Activated T-cell treated with anti-CD3 and anti-CD28 coated beads for 24 hours (primary cell): Measurements from ENCODE around the gene LECT2.

Experiments used
- DNase-seq: peaks from one replicate; pipeline ENCODE4 v3.0.0-alpha.2; 2020; ENCODE audit warnings: low read depth

The LECT2 gene

GRCh38 chr5:135954899-135955298, at the start of gene LECT2:
Gene LECT2 (minus strand): TSS chr5:135954983. CDS start chr5:135954833, 150 bp downstream.
- DNase-seq = no peak

- DNase-seq = no peak
Observed at GRCh38 chr5:136004436-136004835, 49.7 kb upstream of the LECT2 start.

DNA sequence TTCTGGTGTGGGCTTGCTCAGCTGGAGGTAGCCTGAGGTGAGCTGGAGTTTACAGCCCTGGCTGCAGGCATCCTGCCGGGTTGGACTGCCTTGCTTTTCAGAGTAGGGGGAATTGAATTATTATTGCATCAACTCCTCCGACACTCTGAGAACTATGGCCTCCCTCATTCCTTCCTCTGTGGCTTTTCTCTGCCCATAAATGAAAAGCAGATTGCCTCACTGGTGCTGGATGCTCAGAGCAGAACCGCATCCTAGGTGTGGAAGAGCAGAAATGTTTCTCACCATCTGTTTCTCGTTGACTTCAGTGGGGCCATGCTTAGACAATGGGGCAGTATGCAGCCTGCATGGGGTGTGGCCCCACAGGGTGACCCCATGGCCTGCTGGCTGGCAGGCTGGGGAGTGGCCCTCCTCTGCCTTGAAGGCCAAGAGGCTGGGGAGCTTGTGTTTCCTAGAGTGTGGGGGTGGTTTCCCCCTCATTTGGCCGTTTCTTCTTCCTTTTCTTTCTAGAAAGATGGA, 46.7 kb upstream of the LECT2 start:
- no peak for DNase-seq

- no peak for DNase-seq
Observed at GRCh38 chr5:136000932-136001331, 46.1 kb upstream of the LECT2 start.

DNA sequence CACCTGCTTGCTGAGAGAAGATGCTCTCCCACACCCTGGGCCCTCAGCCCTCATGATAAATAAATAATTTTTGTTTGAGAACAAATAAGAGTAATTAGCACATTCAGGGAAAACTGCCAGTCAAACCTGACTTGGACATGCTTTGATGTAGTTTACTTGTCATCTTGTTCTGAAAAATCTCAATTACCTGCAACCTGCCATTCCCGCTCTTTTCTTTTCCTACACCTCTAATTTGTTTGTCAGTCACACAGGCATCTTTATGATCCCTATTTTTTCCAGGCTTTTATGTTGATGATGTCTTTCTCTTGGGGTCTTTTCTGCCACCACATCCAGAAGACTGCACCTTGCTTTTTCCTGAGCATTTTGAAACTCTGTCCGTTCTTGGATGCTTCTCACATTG, 45.4 kb upstream of the LECT2 start:
- DNase-seq = no peak

DNA sequence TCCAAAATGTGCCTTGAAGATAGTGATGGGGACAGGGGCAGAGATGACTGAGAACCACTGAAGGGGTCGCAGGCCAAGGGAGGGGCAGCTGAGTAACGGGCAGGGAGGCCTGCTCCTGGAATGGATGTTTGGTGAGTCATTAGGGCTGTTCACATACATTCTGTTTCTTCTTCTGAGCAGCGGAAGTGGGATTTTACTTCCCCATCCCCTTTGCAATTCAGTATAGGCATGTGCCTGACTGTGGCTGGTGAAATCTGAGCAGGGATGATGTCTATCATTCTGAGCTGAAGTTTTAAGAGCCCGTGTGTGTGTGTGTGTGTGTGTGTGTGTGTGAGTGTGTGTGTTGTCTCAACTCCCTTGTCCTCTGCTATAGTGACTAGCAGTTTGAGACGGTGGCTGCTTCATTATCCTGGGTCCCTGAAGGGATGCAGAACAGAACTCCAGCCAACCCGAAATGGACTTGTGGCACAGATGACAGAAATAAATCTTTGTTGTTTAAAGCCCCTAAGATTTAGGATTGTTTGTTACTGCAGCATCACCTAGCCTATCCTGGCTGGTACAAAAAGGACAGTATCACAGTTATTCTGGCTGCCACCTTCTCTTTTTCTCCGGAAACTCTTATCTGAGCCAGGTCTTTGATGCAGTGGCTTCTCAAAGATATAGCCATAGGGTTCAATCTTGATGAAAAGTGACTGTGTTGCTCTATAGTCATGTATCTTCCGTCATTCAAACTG, 44.8 kb upstream of the LECT2 start:
- DNase-seq = no peak

DNA sequence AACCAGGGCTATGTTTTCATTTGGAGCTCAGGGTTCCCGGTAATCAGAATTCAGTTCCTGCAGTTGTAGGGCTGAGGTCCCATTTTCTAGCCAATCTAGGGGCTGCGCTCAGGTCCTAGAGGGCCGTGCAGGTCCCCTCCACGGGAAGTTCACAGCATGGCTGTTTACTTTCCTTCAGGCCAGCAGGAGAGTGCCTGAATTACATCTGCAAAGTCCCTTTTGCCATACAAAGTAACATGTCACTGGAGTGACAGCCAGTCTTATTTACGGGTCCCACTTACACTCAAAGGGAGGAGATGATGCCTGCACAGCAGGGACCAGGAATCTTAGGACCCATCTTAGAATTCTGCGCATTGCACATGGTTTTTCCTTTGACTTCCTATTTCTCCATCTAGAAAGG, 44.1 kb upstream of the LECT2 start:
- DNase-seq = no peak

- no peak for DNase-seq
Observed at GRCh38 chr5:135997673-135998335, 43.0 kb upstream of the LECT2 start.

DNA sequence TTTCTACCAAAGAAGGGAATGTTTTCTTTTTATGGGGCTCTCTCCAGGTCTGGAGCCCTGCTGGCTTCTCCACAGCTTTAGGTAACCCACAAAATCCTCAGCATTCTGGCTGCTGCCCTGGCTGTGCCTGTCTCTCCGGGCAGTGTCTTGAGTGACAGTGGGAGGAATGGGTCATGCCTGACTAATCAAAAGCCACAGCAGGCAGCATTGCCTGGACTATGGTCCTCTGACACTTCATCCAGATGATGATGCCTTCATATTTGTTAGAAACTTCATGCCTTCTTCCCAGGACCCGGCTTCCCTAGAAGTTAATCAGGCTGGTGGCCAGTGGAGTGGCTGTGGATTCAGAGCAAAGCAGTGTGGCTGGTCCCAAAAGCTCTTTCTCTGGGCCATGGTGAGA, 41.8 kb upstream of the LECT2 start:
- DNase-seq = no peak

DNA sequence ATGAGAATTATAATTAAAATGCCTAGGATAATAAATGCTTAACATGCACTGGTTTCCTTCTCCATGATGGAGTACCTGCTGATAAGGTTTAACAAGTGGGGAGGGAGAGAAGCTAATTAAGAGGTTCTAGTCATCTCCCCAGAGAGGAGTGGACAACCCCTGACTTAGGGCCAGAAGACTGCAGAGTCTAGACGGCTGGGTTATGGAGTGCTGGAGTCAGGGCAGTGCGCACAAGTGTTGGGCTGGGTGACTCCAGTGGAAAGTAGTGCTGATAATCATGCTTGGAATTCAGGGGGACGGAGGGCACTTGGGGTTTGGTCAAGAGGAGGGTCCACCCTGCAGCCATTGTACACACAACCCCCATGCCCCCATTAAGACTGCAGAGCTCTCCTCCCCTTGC, 41.2 kb upstream of the LECT2 start:
- no peak for DNase-seq

DNA sequence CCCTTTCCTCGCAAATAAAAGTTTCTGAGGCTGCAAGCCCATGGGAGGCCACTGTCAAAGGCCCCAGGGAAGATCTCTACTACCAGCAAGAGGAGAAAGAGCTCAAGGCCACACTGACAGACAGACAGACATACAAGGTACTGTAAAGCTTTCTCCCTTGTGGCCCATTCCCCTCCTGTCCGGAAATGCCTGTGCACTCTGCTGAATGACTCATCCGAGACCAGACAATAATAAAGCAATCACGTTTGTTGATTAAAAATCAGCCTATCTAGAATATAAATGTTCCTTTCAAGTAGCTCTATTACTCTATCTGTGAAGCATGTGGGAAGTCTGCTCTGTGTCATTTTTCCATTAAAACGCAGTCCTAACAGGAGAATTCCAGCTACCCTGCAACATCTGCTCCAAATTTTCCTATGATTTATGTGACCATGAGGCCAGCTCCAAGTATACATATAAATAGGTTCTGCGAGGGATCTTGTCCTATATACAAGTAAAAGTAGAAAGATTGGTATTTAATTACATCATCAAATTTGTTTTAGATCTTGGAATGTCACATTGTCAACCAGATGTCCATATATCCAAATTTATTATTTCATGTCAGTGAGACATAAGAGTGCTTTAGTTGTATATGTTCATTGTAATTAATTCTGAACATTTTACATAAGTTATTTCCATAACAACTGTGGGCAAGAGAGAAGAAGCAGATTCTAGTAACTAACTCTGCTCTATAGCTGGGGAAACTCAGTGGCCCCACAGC, 39.3 kb upstream of the LECT2 start:
- DNase-seq = no peak

DNA sequence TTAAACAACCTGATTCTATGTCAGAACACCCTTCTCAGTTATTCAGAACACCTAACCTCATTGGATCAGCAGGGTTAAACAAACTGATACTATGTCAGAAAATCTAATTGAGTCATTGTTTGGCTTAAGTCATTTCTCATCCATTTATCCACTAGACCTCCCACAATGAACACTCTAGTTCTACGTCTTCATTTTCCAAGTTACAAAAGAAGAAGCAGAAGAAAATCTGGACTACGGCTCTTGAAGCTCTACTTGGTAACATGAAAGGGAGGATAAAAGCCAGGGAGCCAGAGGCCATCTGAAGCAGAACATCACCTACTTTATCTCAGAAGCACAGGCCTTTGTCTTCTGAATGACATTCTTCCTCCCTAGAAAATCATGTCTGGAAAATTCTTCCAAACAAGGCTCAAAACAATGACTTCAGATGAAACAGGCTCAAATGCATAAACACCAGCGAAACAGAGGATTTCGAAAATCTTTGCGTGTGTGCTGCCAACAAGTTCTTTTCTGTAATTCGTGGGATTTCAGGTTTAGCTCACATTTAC, 38.6 kb upstream of the LECT2 start:
- DNase-seq = no peak

- no peak for DNase-seq
Observed at GRCh38 chr5:135991429-135991828, 36.6 kb upstream of the LECT2 start.

- no peak for DNase-seq
Observed at GRCh38 chr5:135990528-135991255, 35.9 kb upstream of the LECT2 start.

- DNase-seq = no peak
Observed at GRCh38 chr5:135989686-135990085, 34.9 kb upstream of the LECT2 start.

DNA sequence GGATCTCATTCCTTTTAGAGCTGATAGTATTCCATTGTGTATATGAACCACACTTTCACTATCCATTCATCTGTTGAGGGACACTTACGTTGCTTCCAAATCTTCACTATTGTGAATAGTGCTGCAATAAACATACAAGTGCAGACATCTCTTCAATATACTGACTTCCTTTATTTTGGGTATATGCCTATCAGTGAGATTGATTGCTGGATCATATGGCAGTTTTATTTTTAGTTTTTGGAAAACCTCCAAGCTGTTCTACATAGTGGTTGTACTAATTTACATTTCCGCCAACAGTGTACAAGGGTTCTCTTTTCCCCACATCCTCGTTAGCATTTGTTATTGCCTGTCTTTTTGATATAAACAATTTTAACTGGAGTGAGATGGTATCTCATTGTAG, 33.8 kb upstream of the LECT2 start:
- DNase-seq = no peak

GRCh38 chr5:135986891-135987401, 32.2 kb upstream of the LECT2 start:
- DNase-seq = no peak

DNA sequence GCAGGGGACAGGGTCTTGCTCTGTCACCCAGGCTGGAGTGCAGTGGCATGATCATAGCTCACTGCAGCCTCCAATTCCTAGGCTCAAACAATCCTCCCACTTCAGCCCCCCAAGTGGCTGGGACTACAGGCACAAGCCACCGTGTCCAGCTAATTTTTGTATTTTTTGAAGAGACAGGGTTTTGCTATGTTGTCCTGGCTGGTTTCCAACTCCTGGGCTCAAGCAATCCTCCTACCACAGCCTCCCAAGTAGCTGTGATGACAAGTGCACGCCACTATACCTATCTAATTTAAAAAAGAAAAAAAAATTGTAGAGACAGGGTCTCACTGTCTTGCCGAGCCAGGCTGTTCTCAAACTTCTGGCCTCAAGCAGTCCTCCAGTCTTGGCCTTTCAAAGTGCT, 31.6 kb upstream of the LECT2 start:
- DNase-seq = no peak

GRCh38 chr5:135985951-135986350, 31.2 kb upstream of the LECT2 start:
- DNase-seq = no peak

- DNase-seq = no peak
Observed at GRCh38 chr5:135980620-135981019, 25.8 kb upstream of the LECT2 start.

GRCh38 chr5:135979510-135979909, 24.7 kb upstream of the LECT2 start:
- no peak for DNase-seq

DNA sequence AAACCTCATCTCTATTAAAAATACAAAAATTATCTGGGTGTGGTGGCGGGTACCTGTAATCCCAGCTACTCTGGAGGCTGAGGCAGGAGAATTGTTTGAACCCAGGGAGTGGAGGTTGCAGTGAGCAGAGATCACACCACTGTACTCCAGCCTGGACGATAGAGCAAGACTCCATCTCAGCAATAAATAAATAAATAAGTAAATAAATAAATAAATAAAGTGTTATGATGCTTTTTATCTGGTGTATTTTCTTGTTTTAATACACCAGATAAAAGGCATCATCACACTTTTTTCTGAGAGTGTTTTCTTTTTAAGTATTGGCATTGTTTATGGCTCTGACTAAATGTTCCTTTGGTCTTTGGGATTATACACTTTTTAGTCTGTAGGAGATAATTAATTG, 24.2 kb upstream of the LECT2 start:
- DNase-seq = no peak
